Stimulated activated effector memory CD8-positive, alpha-beta T cell treated with anti-CD3 and anti-CD28 coated beads, Interleukin-12 subunit alpha, Interleukin-12 subunit beta, amount 100 ng/mL, for 72 hours (primary cell): ENCODE data around the gene ARSG.
"Not testable (repeated sequence)": the region's sequence is repeated elsewhere in the genome, so short reads cannot be mapped to it uniquely, and the experiment has no call there.

ENCODE experiments used
- ATAC-seq: fragments of 150-1000 bp; cut with Tn5 transposase; 2 replicates; pipeline ENCODE4 v1.10.0; 2021
- DNase-seq, 2 donors: peaks; one replicate each; pipeline ENCODE4 v3.0.0; 2021 to 2022; ENCODE audit warnings: low spot score in 2 of 2
- H3K27ac Mint-ChIP-seq: one replicate; pipeline ENCODE4 v1.8.0; 2022; ENCODE audit warnings: mild to moderate bottlenecking, mixed read lengths
- H3K36me3 Mint-ChIP-seq: one replicate; pipeline ENCODE4 v1.8.0; 2022; ENCODE audit warnings: mild to moderate bottlenecking, mixed read lengths
- H3K4me1 Mint-ChIP-seq: one replicate; pipeline ENCODE4 v1.8.0; 2022; ENCODE audit warnings: mixed read lengths
- H3K4me3 Mint-ChIP-seq: one replicate; pipeline ENCODE4 v1.8.0; 2022; ENCODE audit warnings: mild to moderate bottlenecking, mixed read lengths
- H3K9me3 Mint-ChIP-seq: one replicate; pipeline ENCODE4 v1.8.0; 2022; ENCODE audit warnings: mixed read lengths

Gene ARSG

DNA sequence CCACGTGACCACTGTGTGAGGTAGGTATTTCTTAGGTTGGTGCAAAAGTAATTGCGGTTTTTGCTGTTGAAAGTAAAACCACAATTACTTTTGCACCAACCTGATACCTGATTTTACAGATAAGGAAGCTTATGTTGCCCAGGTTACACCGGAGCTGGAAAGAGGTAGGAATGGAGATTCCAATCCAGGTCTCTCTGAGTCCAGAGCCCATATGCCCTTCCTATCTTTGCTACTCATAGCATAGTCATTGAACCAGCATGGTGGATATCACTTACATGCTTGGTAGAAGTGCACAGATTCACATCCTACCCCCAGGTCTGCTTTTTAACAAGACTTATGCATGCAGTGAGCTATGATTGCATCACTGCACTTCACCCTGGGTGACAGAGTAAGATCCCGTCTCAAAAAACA lies 61.8 kb downstream of the ARSG start:
- no peak for DNase-seq

GRCh38 chr17:68354311-68354710 lies 63.0 kb downstream of the ARSG start:
- peak overlapping the region; percentile 34 for H3K27ac Mint-ChIP-seq
- DNase-seq, ATAC-seq, H3K4me3 Mint-ChIP-seq, H3K9me3 Mint-ChIP-seq: not testable (repeated sequence)
- peaks cover 72% of the 10 kb centered on the region for H3K4me1 Mint-ChIP-seq
- H3K36me3 Mint-ChIP-seq: peaks cover 14% of the 10 kb centered on the region

More for the DNA sequence above, 61.8 kb downstream of the ARSG start:
- H3K36me3 Mint-ChIP-seq: peaks cover 23% of the 10 kb centered on the region
- no peak overlapping the region for H3K27ac Mint-ChIP-seq
- H3K4me1 Mint-ChIP-seq: peaks cover 81% of the 10 kb centered on the region
- peak; percentile 5 for ATAC-seq
- H3K4me3 Mint-ChIP-seq: no peak overlapping the region
- no peaks in the 10 kb centered on the region for H3K9me3 Mint-ChIP-seq

DNA sequence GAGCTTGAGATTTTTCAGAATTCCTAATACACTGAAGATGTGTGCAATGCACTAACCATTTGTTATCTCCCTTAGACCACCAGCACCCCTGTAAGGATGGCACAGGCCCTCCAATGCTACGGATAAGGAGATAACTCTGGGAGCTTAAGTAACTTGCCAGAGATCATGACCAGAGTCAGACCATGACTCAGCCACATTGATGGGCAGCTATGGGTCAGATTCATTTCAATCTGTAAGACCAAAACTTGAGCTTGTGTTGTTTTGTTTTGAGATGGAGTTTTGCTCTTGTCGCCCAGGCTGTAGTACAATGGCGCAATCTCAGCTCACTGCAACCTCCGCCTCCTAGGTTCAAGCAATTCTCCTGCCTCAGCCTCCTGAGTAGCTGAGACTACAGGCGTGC lies 63.8 kb downstream of the ARSG start:
- peaks cover 67% of the 10 kb centered on the region for H3K4me1 Mint-ChIP-seq
- H3K4me3 Mint-ChIP-seq: not testable (repeated sequence)

DNA sequence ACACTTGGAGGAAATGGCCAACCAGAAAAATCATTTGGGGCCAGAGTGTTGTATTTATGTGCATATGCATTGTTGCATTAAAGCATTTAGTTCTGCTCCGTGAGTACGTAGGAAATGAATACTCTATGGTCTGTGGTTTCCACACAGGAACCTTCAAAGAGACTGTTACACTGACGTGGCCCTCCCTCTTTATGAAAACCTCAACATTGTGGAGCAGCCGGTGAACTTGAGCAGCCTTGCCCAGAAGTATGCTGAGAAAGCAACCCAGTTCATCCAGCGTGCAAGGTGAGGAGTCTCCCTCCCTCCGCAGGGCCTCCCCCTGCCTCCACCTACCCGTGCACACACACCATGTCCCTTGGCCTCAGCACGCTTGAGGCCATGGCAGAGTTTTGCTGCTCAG lies 65.2 kb downstream of the ARSG start:
- DNase-seq (peak; percentile 52 to 82), ATAC-seq (peak; percentile 99)
- Mint-ChIP-seq H3K27ac (peak overlapping the region; percentile 82), H3K9me3 (no peaks in the 10 kb centered on the region), H3K4me1 (peaks cover 58% of the 10 kb centered on the region), H3K36me3 (peaks cover 8% of the 10 kb centered on the region), H3K4me3 (peak overlapping the region; percentile 62)

More for the DNA sequence above, 63.8 kb downstream of the ARSG start:
- peak in 1 of 2 donors; percentile 54 for DNase-seq
- not testable (repeated sequence) for H3K27ac Mint-ChIP-seq, H3K36me3 Mint-ChIP-seq, H3K9me3 Mint-ChIP-seq, ATAC-seq

- Mint-ChIP-seq H3K9me3 (no peaks in the 10 kb centered on the region), H3K4me1 (peaks cover 54% of the 10 kb centered on the region), H3K27ac (peak overlapping the region; percentile 82), H3K36me3 (peaks cover 8% of the 10 kb centered on the region), H3K4me3 (peak overlapping the region; percentile 62)
- no peak for DNase-seq
- ATAC-seq: peak; percentile 53
Observed at GRCh38 chr17:68356949-68357455, 65.7 kb downstream of the ARSG start.

DNA sequence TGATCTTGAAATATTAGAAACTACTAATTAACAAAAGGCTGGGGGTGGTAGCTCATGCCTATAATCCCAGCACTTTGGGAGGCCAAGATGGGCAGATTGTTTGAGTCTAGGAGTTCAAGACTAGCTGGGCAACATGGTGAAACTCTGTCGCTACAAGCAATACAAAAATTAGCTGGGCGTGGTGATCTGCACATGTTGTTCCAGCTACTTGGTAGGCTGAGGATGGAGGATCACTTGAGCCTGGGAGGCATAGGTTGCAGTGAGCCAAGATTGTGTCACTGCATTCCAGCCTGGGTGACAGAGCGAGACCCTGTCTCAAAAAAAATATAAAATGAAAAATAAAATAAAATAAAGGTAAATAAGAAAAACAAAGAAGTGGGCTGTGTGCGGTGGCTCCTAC lies 66.6 kb downstream of the ARSG start:
- Mint-ChIP-seq H3K9me3 (no peaks in the 10 kb centered on the region), H3K36me3 (peaks cover 8% of the 10 kb centered on the region), H3K4me3 (no peak overlapping the region), H3K4me1 (peaks cover 51% of the 10 kb centered on the region), H3K27ac (no peak overlapping the region)
- no peak for ATAC-seq
- no peak for DNase-seq

DNA sequence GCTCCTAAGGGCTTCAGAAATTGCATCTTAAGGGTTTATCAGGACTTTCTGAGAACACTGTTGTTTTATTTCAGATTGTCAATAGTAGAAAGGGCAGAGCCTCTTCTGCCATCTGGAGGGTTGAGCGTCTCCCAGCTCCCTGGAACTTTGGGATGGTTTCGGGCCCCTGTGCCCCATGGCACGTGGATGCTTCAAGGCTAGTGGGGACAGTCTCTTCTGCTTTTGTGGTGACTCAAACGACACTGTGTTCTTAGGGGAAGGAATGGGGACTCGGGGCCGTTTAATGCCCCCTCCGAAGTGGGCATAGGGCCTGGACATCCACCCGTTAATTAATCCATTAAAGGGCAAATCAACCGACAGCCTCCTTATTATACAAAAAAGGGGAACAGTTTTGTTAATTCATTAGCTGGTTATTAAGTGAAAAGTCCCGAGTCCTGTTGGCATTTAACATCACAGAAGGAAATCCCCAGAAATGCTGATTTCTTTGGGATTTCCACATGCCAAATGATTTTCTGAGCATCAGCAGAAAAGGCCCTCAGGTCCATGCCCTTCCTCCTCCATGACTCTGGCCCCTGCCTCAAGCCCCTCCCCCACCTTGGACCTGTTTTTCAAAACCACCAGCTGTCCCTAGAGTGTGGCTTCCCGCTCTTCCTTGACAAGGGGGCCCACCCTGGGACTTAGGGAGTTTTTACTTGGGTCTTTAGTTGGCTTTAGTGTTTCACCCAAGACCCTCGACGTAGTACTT lies 68.7 kb downstream of the ARSG start:
- Mint-ChIP-seq H3K9me3 (no peaks in the 10 kb centered on the region), H3K4me3 (no peak overlapping the region), H3K27ac (peak overlapping the region; percentile 50), H3K36me3 (peaks cover 8% of the 10 kb centered on the region), H3K4me1 (peaks cover 35% of the 10 kb centered on the region)
- ATAC-seq (no peak), DNase-seq (no peak)

GRCh38 chr17:68365469-68365868 lies 74.2 kb downstream of the ARSG start:
- Mint-ChIP-seq H3K36me3 (no peaks in the 10 kb centered on the region), H3K9me3 (no peaks in the 10 kb centered on the region), H3K4me1 (peaks cover 6% of the 10 kb centered on the region), H3K27ac (no peak overlapping the region), H3K4me3 (no peak overlapping the region)
- no peak for DNase-seq
- no peak for ATAC-seq

GRCh38 chr17:68368387-68368786 lies 77.1 kb downstream of the ARSG start:
- H3K27ac Mint-ChIP-seq: no peak overlapping the region
- H3K4me3 Mint-ChIP-seq: no peak overlapping the region
- no peaks in the 10 kb centered on the region for H3K4me1 Mint-ChIP-seq
- ATAC-seq (no peak), DNase-seq (no peak)
- no peaks in the 10 kb centered on the region for H3K36me3 Mint-ChIP-seq
- no peaks in the 10 kb centered on the region for H3K9me3 Mint-ChIP-seq

GRCh38 chr17:68375566-68375965 lies 84.3 kb downstream of the ARSG start:
- DNase-seq (no peak), ATAC-seq (no peak)
- no peaks in the 10 kb centered on the region for H3K4me1 Mint-ChIP-seq
- H3K4me3 Mint-ChIP-seq: no peak overlapping the region
- no peaks in the 10 kb centered on the region for H3K36me3 Mint-ChIP-seq
- no peaks in the 10 kb centered on the region for H3K9me3 Mint-ChIP-seq
- H3K27ac Mint-ChIP-seq: no peak overlapping the region

DNA sequence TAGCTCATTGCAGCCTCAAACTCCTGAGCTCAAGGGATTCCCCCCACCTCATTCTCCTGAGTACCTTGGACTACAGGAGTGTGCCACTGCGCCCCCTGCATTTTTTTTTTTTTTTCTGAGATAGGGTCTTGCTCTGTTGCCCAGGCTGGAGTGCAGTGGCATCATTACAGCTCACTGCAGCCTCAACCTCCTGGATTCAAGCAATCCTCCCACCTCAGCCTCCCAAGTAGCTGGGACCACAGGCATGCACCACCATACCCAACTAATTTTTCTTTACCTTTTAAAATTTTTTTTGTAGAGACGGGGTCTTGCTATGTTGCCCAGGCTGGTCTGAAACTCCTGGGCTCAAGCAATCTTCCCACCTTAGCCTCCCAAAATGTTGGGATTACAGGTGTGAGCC lies 84.9 kb downstream of the ARSG start:
- H3K4me3 Mint-ChIP-seq, H3K9me3 Mint-ChIP-seq, H3K4me1 Mint-ChIP-seq, H3K27ac Mint-ChIP-seq, ATAC-seq, H3K36me3 Mint-ChIP-seq, DNase-seq: not testable (repeated sequence)

- DNase-seq: no peak
- Mint-ChIP-seq H3K27ac (no peak overlapping the region), H3K36me3 (peaks cover 6% of the 10 kb centered on the region), H3K4me3 (no peak overlapping the region), H3K9me3 (no peaks in the 10 kb centered on the region), H3K4me1 (peaks cover 19% of the 10 kb centered on the region)
- ATAC-seq: no peak
Observed at GRCh38 chr17:68377771-68378267, 86.5 kb downstream of the ARSG start.

GRCh38 chr17:68378268-68379176 lies 87.2 kb downstream of the ARSG start:
- Mint-ChIP-seq H3K27ac (no peak overlapping the region), H3K9me3 (no peaks in the 10 kb centered on the region), H3K4me3 (no peak overlapping the region), H3K36me3 (peaks cover 6% of the 10 kb centered on the region), H3K4me1 (peaks cover 22% of the 10 kb centered on the region)
- ATAC-seq (no peak), DNase-seq (no peak)

- Mint-ChIP-seq H3K4me3 (no peak overlapping the region), H3K4me1 (peaks cover 28% of the 10 kb centered on the region), H3K9me3 (no peaks in the 10 kb centered on the region), H3K27ac (no peak overlapping the region), H3K36me3 (peaks cover 6% of the 10 kb centered on the region)
- no peak for DNase-seq
- no peak for ATAC-seq
Observed at GRCh38 chr17:68379177-68379510, 87.8 kb downstream of the ARSG start.
